ENCODE data around the gene TPCN1.

- TF ChIP-seq GABPA (IDR thresholded peaks at IDR 0.05; ENCODE audit: borderline replicate concordance, insufficient read depth, low read length), result no peak
- no peak for TF ChIP-seq MAX (IDR thresholded peaks at IDR 0.05)
- no peak for TF ChIP-seq NRF1 (IDR thresholded peaks at IDR 0.05; ENCODE audit: low read depth, low read length)
- no peak for TF ChIP-seq CTCF (IDR thresholded peaks at IDR 0.05; ENCODE audit: control extremely low read depth in 1 of 3, insufficient read depth in 1 of 3, low read depth in 1 of 3, low read length in 3 of 3)
- TF ChIP-seq EZH2 (IDR thresholded peaks at IDR 0.05; ENCODE audit: low read depth, low read length, severe bottlenecking), result no peak
- TF ChIP-seq POLR2A (IDR thresholded peaks at IDR 0.05; ENCODE audit: control extremely low read depth in 1 of 2, low read depth in 2 of 2, low read length in 2 of 2), result no peak
- TF ChIP-seq EP300 (IDR thresholded peaks at IDR 0.05; ENCODE audit: borderline replicate concordance in 1 of 2, low read depth in 2 of 2, low read length in 2 of 2), result no peak
- no peak for TF ChIP-seq SUZ12 (IDR thresholded peaks at IDR 0.05; ENCODE audit: low read length)
- TF ChIP-seq JUND (IDR thresholded peaks at IDR 0.05; ENCODE audit: low read length), result no peak
Observed at GRCh38 chr12:113244478-113244958, 23.3 kb downstream of the TPCN1 start.

All from H1 (cell line).